ENCODE measurements around the gene LRRC3C. TPM values are rescaled to one million over a fixed set of nuclear protein-coding genes. Genes with fewer than 3 reads are reported as not detected.

LRRC3C gene
- total RNA-seq, 1 experiment from 2014 or later, result not detected

- no peak for DNase-seq (ENCODE audit: low spot score)
- intact Hi-C loops (cut with micrococcal nuclease; ENCODE audit: unreplicated experiment), result no loop called here
- H3K4me1 ChIP-seq (ENCODE audit: insufficient read depth, low read length, poor library complexity, severe bottlenecking), result no peaks in the 10 kb centered on the region
- no TSS peak for BruUV-seq (replicated peaks)
- H3K27ac ChIP-seq (ENCODE audit: low read depth, low read length, poor library complexity, severe bottlenecking), result no peak overlapping the region
- H3K4me3 ChIP-seq (ENCODE audit: low read depth, low read length, poor library complexity, severe bottlenecking), result no peak overlapping the region
- CTCF ChIA-PET, result no interaction called here
- no peaks in the 10 kb centered on the region for H3K27me3 ChIP-seq (replicated peaks; ENCODE audit: insufficient read depth, low read depth, low read length, poor library complexity)
- no peak for TF ChIP-seq EZH2 (IDR thresholded peaks at IDR 0.05; ENCODE audit: borderline replicate concordance, low read depth, low read length, poor library complexity, severe bottlenecking)
- TF ChIP-seq, protein P1, sequence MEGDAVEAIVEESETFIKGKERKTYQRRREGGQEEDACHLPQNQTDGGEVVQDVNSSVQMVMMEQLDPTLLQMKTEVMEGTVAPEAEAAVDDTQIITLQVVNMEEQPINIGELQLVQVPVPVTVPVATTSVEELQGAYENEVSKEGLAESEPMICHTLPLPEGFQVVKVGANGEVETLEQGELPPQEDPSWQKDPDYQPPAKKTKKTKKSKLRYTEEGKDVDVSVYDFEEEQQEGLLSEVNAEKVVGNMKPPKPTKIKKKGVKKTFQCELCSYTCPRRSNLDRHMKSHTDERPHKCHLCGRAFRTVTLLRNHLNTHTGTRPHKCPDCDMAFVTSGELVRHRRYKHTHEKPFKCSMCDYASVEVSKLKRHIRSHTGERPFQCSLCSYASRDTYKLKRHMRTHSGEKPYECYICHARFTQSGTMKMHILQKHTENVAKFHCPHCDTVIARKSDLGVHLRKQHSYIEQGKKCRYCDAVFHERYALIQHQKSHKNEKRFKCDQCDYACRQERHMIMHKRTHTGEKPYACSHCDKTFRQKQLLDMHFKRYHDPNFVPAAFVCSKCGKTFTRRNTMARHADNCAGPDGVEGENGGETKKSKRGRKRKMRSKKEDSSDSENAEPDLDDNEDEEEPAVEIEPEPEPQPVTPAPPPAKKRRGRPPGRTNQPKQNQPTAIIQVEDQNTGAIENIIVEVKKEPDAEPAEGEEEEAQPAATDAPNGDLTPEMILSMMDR (conservative IDR thresholded peaks at IDR 0.05; ENCODE audit: low read depth, low read length), result no peak
- POLR2A ChIA-PET (ENCODE audit: low non-redundant PET), result no interaction called here
- no peaks in the 10 kb centered on the region for H3K36me3 ChIP-seq (ENCODE audit: insufficient read depth, low read length, poor library complexity, severe bottlenecking)
- H3K9me3 ChIP-seq (ENCODE audit: low read depth, low read length, poor library complexity, severe bottlenecking), result no peaks in the 10 kb centered on the region
Observed at GRCh38 chr17:39934324-39934723, 6.8 kb downstream of the LRRC3C start.

DNA sequence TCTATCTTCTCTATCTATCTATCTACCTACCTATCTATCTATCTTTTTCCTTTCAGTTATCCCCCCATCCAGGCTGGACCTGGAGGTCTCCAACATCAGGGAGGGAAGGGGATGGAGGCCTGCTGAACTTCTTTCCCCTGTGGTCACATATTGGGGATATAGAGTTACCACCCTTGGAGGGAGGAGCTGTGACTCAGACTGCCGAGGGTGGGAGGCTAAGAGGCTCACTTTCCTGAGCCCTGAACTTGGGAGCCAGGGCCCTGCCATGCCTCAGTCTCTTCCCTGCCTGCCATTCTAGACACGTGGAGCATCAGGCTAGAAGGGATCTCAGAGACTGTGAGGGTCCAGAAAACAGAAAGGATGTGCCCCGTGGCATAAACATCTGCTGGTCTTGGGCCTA is 8.4 kb downstream of the LRRC3C start:
- CTCF ChIA-PET, result no interaction called here
- no peak overlapping the region for H3K4me3 ChIP-seq (ENCODE audit: low read depth, low read length, poor library complexity, severe bottlenecking)
- intact Hi-C loops (cut with micrococcal nuclease; ENCODE audit: unreplicated experiment), result no loop called here
- H3K27ac ChIP-seq (ENCODE audit: low read depth, low read length, poor library complexity, severe bottlenecking), result no peak overlapping the region
- no peaks in the 10 kb centered on the region for H3K4me1 ChIP-seq (ENCODE audit: insufficient read depth, low read length, poor library complexity, severe bottlenecking)
- TF ChIP-seq, protein P1 (conservative IDR thresholded peaks at IDR 0.05; ENCODE audit: low read depth, low read length), result no peak
- no peak for TF ChIP-seq EZH2 (IDR thresholded peaks at IDR 0.05; ENCODE audit: borderline replicate concordance, low read depth, low read length, poor library complexity, severe bottlenecking)
- no peaks in the 10 kb centered on the region for H3K36me3 ChIP-seq (ENCODE audit: insufficient read depth, low read length, poor library complexity, severe bottlenecking)
- DNase-seq (ENCODE audit: low spot score), result no peak
- H3K9me3 ChIP-seq (ENCODE audit: low read depth, low read length, poor library complexity, severe bottlenecking), result no peaks in the 10 kb centered on the region
- H3K27me3 ChIP-seq (replicated peaks; ENCODE audit: insufficient read depth, low read depth, low read length, poor library complexity), result no peaks in the 10 kb centered on the region
- BruUV-seq (replicated peaks), result no TSS peak
- POLR2A ChIA-PET (ENCODE audit: low non-redundant PET), result no interaction called here

DNA sequence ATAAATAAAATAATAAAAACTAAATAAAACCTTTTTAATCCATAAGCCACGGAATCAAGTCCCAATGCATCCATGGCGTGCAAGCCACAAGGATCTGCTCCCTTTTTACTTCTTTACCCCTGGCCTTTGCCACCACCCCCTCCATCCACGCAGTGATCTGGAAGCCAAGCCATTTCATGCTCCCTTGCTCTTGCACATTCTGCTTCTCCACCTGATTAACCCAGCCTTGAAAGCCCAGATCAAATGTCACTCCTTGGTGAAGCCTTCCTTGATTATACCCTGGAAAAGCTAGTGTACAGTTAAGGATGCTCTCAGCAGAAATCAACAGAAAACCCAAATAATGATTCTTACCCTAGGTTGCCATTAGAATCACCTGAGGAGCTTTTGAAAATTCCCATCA is 9.9 kb downstream of the LRRC3C start:
- ChIA-PET POLR2A (ENCODE audit: low non-redundant PET) (no interaction called here), CTCF (no interaction called here)
- TF ChIP-seq, protein P1 (conservative IDR thresholded peaks at IDR 0.05; ENCODE audit: low read depth, low read length), result no peak
- TF ChIP-seq EZH2 (IDR thresholded peaks at IDR 0.05; ENCODE audit: borderline replicate concordance, low read depth, low read length, poor library complexity, severe bottlenecking), result no peak
- no peaks in the 10 kb centered on the region for H3K36me3 ChIP-seq (ENCODE audit: insufficient read depth, low read length, poor library complexity, severe bottlenecking)
- no peak overlapping the region for H3K4me3 ChIP-seq (ENCODE audit: low read depth, low read length, poor library complexity, severe bottlenecking)
- intact Hi-C loops (cut with micrococcal nuclease; ENCODE audit: unreplicated experiment), result no loop called here
- H3K9me3 ChIP-seq (ENCODE audit: low read depth, low read length, poor library complexity, severe bottlenecking), result no peaks in the 10 kb centered on the region
- no peak overlapping the region for H3K27ac ChIP-seq (ENCODE audit: low read depth, low read length, poor library complexity, severe bottlenecking)
- BruUV-seq (replicated peaks), result no TSS peak
- DNase-seq (ENCODE audit: low spot score), result no peak
- no peaks in the 10 kb centered on the region for H3K4me1 ChIP-seq (ENCODE audit: insufficient read depth, low read length, poor library complexity, severe bottlenecking)
- H3K27me3 ChIP-seq (replicated peaks; ENCODE audit: insufficient read depth, low read depth, low read length, poor library complexity), result no peaks in the 10 kb centered on the region

All from A673 (cell line).